NCI-H187 (cell line): ENCODE measurements around the gene PBOV1.

Source experiments
- DNase-seq, 2 experiments: peaks; one replicate each; lab custom pipeline; 2025; lab: John Stamatoyannopoulos, UW

PBOV1 gene

GRCh38 chr6:138218449-138218848, at the start of gene PBOV1:
TSS of gene PBOV1 (minus strand) at chr6:138218491. CDS start at chr6:138218395, 96 bp downstream.
- DNase-seq = no peak

DNA sequence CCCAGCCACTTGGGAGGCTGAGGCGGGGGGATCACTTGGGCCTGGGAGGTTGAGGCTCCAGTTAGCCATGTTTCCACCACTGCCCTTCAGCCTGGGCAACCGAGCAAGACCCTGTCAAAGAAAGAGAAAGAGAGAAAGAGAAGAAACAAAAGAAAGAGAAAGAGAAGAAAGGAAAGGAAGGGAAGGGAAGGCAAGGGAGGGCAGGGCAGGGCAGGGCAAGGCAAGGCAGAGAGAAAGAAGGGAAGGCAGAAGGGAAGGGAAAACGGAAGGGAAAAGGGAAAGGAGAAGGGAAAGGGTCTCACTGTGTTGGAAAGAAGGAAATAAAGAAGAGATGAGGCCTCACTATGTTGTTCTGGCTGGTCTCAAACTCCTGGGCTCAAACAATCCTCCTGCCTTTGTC, 47.8 kb upstream of the PBOV1 start:
- DNase-seq = no peak

- DNase-seq = no peak
These were observed 46.1 kb upstream of the PBOV1 start for GRCh38 chr6:138264372-138264880.

DNA sequence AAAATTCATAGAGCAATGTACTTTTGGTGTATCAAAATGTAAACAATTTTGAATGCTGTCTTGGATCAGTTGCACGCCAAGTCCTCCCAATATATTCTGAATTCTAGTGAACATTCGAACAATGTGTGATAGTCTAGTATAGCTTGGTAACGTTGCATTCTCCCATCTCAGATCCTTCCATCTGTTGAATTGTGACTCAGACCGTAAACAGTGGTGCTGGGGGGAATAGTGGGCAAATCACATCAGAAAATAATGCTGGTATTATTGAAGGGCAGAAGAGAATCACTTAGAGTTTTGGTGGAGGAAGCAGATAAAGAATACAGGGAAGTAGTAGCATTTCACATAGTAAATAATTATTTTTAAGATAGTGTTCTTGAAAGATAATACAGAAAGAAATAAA, 45.7 kb upstream of the PBOV1 start:
- DNase-seq = no peak

- DNase-seq = no peak
These were observed 43.0 kb upstream of the PBOV1 start for GRCh38 chr6:138261116-138261780.

- DNase-seq = no peak
These were observed 40.7 kb upstream of the PBOV1 start for GRCh38 chr6:138258991-138259390.

DNA sequence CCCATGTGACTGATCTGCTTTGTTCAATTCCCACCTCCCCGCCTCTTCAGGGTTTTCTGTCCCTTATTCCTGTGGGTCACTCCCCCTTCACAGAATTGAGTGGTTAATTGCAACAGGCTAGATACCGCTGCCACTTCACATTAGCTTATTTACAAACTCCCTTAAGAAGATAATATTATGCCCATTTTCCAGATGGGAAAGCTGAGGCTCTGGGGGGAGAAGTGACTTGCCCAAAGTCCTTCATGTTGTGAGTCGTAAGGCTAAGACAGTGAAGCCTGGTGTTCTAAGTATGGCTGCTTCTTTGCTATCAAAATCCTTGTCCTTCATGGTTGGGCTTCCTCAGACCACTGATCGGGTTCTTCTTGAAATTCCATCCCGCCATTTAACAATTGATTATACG, 39.9 kb upstream of the PBOV1 start:
- DNase-seq = no peak

DNA sequence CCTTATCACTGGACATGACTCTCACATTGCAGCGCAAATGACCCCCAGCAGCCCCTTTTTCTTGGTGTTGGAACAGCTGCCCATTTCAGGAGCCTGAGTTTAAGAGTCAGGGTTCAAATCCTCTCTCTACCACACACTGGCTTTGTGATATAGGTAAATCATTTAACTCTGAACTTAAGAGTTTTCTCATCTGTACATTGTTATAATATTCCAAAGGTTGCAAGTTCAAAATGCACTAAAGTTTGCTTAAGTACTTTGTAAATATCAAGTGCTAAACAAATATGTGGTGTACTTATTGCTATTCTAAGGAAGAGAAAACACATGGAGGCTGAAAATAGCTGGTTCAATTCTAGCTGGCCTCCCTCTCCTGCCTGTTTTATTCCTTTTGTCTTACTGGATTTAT, 39.3 kb upstream of the PBOV1 start:
- DNase-seq = no peak

GRCh38 chr6:138255443-138255842, 37.2 kb upstream of the PBOV1 start:
- DNase-seq = no peak

- peak in 1 of 2 experiments; percentile 20 for DNase-seq
These were observed 35.4 kb upstream of the PBOV1 start for GRCh38 chr6:138253731-138254130.

- no peak for DNase-seq
These were observed 32.4 kb upstream of the PBOV1 start for GRCh38 chr6:138250513-138251247.

DNA sequence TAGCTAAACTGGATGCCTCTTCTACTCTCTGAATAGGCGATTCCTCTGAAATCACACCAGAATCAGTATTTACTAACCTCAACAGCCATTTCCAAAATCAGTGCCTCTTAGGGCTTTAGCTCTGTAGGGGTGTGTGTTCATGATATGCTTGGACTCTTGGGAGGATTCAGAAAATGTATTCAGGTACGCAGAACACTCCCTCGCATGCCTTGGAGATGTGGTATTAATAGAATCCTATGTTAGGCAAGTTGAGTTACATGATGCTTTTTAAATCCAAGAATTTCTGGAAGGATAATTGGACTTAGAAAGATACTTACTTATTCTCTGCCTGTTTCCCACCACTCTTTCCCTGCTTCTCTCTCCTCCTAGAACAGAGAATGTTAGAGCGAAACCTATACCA, 31.8 kb upstream of the PBOV1 start:
- DNase-seq = no peak

DNA sequence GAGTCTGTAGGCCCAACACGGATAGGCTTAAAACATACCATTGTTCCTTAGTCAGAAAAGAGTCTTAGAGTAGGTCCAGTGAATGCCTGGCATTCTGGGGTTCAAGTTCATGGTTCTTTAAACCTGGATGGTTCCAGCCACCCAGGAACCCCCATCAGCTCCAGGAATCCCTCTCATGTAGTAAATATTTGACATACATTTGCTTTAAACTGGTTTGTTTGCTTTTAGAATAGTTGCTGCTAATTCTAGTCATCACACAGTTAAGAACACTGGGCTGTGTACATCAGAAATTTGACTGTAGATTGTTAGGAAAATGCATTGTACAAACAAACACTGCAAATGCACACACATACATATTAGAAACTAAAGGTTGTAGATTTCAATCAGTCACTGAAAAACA, 30.6 kb upstream of the PBOV1 start:
- DNase-seq = no peak

GRCh38 chr6:138248011-138248410, 29.7 kb upstream of the PBOV1 start:
- no peak for DNase-seq

DNA sequence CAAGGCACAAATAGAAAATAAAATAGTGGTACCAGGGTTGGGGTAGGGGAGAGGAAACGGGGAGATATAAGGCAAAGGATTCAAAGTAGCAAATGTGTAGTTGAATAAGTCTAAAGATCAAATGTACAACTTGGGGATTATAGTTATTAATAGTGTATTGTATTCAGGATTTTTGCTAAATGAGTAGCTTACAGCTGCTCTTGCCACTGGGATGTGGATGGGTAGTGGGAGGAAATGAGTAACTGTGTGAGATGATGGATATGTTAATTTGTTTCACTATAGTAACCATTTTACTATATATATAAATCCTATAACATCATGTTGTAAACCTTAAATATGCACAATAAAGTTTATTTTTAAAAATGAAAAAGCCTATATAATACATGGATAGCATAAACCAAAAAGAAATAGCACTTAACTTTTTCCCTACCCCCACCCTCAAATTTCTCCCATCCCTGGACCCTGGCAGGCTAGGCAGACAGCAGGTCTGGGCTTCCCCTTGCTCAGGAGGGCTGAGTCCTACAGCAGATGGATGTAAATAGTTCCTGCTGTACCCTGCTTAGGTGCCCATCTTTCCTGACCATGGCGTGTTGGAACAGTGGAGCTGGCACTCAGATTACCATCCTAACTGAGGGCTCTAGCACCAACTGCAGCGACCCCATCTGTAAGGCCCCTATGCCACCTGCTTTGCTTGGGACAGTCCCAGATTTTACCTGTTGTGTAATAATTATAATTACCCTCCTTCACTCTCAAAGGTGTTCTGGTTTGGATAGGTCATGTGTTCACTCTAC, 28.6 kb upstream of the PBOV1 start:
- no peak for DNase-seq

- no peak for DNase-seq
These were observed 27.5 kb upstream of the PBOV1 start for GRCh38 chr6:138245751-138246150.

DNA sequence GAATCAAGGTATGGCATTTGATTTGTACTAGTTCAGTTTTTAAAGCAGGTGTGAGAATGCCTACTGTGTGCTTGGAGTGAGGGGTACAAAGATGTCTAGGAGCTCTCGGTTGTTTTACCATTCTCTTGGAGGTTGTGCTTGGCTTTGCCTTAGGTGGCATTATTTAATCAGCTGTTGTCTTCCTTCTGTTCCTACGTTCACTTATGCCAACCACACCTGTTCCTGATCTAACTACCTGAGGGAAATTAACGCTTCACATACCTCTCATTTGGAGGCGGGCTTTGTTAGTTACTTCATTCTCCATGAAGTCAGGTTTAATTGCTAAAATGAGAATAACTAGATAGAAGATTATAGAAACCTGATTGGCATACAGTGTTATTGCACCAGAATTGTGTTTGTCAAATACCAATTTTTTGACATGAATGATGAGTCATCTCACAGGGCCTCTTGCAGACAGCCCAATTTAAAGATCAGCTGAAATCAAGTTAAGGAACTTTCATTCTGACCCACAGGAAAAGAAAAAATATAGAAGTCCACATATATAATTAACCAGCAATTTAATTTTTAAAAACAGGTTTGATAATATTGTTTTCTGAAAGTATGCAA, 24.8 kb upstream of the PBOV1 start:
- DNase-seq = no peak

DNA sequence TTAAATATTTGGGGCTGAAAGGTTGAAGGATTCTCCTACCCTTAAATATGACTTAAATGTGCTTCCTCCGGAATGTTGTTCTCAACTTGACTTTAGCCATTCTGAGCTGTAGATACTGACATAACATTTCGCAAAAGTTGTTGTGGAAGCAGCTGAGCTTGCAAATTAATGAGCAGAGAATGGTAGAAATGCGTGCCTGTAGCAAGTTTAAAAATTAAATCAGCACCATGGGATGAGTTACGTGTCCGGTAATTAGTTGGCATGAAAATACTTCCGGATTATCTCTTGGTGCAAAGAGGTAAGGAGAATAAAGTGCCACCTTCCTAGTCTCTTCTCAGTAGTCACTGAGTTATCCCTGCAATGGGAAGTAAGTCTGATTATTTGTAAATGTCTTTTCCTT, 23.6 kb upstream of the PBOV1 start:
- no peak for DNase-seq

GRCh38 chr6:138241381-138241780, 23.1 kb upstream of the PBOV1 start:
- DNase-seq = no peak

GRCh38 chr6:138240476-138241245, 22.4 kb upstream of the PBOV1 start:
- no peak for DNase-seq

GRCh38 chr6:138239774-138240173, 21.5 kb upstream of the PBOV1 start:
- no peak for DNase-seq

DNA sequence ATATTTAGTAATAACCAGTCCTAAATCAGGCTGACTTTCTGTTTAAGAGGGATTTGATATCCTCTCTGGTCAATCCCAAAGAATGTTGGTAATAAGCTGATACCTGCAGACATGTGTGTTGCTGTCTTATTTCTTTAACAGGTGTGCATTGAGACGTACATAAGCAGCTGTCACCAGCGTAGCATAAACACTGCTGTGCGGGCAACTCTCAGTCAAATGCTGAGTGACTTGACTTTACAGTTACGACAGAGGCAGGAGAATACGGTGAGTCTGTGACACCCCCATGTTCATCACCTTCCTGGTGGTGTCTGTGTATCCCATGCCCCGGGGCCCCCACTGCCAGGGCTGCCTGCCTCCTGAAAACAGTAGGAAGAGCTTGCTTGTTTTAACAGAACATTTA, 20.1 kb upstream of the PBOV1 start:
- DNase-seq = no peak
